IPS DF 6.9 (cell line): Measurements from ENCODE around the gene MAP3K5.

Experiments
- DNase-seq: peaks from one replicate; pipeline ENCODE4 v3.0.0-alpha.2; 2013; ENCODE audit warnings: low read depth, low spot score
- H3K27ac ChIP-seq: one replicate; pipeline ENCODE4 v1.5.1; 2013; ENCODE audit warnings: low read length, control low read depth
- H3K27me3 ChIP-seq: 2 replicates; pipeline ENCODE4 v1.6.1; 2013; ENCODE audit warnings: mild to moderate bottlenecking, low read length; ENCODE audit not compliant: control insufficient read depth, insufficient read depth
- H3K36me3 ChIP-seq: 2 replicates; pipeline ENCODE4 v1.6.1; 2013; ENCODE audit warnings: low read length; ENCODE audit not compliant: control insufficient read depth, insufficient read depth
- H3K4me1 ChIP-seq: 2 replicates; pipeline ENCODE4 v1.6.1; 2013; ENCODE audit warnings: low read length; ENCODE audit not compliant: control insufficient read depth, insufficient read depth
- H3K4me3 ChIP-seq: 2 replicates; pipeline ENCODE4 v1.5.1; 2013; ENCODE audit warnings: mild to moderate bottlenecking, low read length
- H3K9me3 ChIP-seq: 2 replicates; pipeline ENCODE4 v1.6.1; 2013; ENCODE audit warnings: low read length, inconsistent platforms; ENCODE audit not compliant: control insufficient read depth, insufficient read depth
- WGBS: extraction: QIAGEN DNeasy Blood & Tissue Kit; methylation state at CpG from one replicate; pipeline ENCODE4 v1.1.7; 2013; ENCODE audit warnings: mixed read lengths, missing lambda C conversion rate; ENCODE audit not compliant: insufficient read length, insufficient coverage; 5-methylcytosine and 5-hydroxymethylcytosine counted together

Gene MAP3K5

GRCh38 chr6:136660727-136661126, 131.6 kb downstream of the MAP3K5 start:
- no peak for DNase-seq
- Histone ChIP-seq H3K4me3 (no peak overlapping the region), H3K36me3 (no peaks in the 10 kb centered on the region), H3K4me1 (no peaks in the 10 kb centered on the region), H3K27me3 (no peaks in the 10 kb centered on the region), H3K9me3 (no peaks in the 10 kb centered on the region), H3K27ac (no peak overlapping the region)
- WGBS: no CpG with 5 or more reads among the region's 1 CpG

- Histone ChIP-seq H3K4me3 (no peak overlapping the region), H3K4me1 (no peaks in the 10 kb centered on the region), H3K9me3 (no peaks in the 10 kb centered on the region), H3K27me3 (no peaks in the 10 kb centered on the region), H3K36me3 (no peaks in the 10 kb centered on the region), H3K27ac (no peak overlapping the region)
- WGBS: no CpG with 5 or more reads among the region's 6 CpGs
- no peak for DNase-seq
These were observed 132.2 kb downstream of the MAP3K5 start for GRCh38 chr6:136659991-136660499.

- H3K4me1 ChIP-seq: no peaks in the 10 kb centered on the region
- H3K36me3 ChIP-seq: no peaks in the 10 kb centered on the region
- H3K27me3 ChIP-seq: no peaks in the 10 kb centered on the region
- no peak overlapping the region for H3K4me3 ChIP-seq
- H3K9me3 ChIP-seq: no peaks in the 10 kb centered on the region
- no peak overlapping the region for H3K27ac ChIP-seq
- DNase-seq: no peak
- WGBS: no CpG with 5 or more reads among the region's 2 CpGs
These were observed 133.6 kb downstream of the MAP3K5 start for GRCh38 chr6:136658711-136659110.

GRCh38 chr6:136657666-136658065, 134.6 kb downstream of the MAP3K5 start:
- Histone ChIP-seq H3K36me3 (no peaks in the 10 kb centered on the region), H3K27ac (no peak overlapping the region), H3K9me3 (no peaks in the 10 kb centered on the region), H3K4me1 (no peaks in the 10 kb centered on the region), H3K27me3 (no peaks in the 10 kb centered on the region), H3K4me3 (no peak overlapping the region)
- no peak for DNase-seq
- WGBS: no CpG with 5 or more reads among the region's 4 CpGs

- Histone ChIP-seq H3K4me1 (no peaks in the 10 kb centered on the region), H3K4me3 (no peak overlapping the region), H3K36me3 (no peaks in the 10 kb centered on the region), H3K9me3 (no peaks in the 10 kb centered on the region), H3K27me3 (no peaks in the 10 kb centered on the region), H3K27ac (no peak overlapping the region)
- no CpG with 5 or more reads among the region's 1 CpG for WGBS
- DNase-seq: no peak
These were observed 136.2 kb downstream of the MAP3K5 start for GRCh38 chr6:136656121-136656520.

GRCh38 chr6:136655239-136656014, 136.8 kb downstream of the MAP3K5 start:
- H3K9me3 ChIP-seq: no peaks in the 10 kb centered on the region
- no peaks in the 10 kb centered on the region for H3K27me3 ChIP-seq
- no CpG with 5 or more reads among the region's 6 CpGs for WGBS
- no peak overlapping the region for H3K4me3 ChIP-seq
- no peak for DNase-seq
- H3K27ac ChIP-seq: no peak overlapping the region
- no peaks in the 10 kb centered on the region for H3K4me1 ChIP-seq
- H3K36me3 ChIP-seq: no peaks in the 10 kb centered on the region

GRCh38 chr6:136654086-136654485, 138.2 kb downstream of the MAP3K5 start:
- H3K36me3 ChIP-seq: no peaks in the 10 kb centered on the region
- H3K9me3 ChIP-seq: no peaks in the 10 kb centered on the region
- H3K27me3 ChIP-seq: no peaks in the 10 kb centered on the region
- no peak overlapping the region for H3K4me3 ChIP-seq
- H3K4me1 ChIP-seq: no peaks in the 10 kb centered on the region
- no peak overlapping the region for H3K27ac ChIP-seq
- no peak for DNase-seq
- WGBS: no CpG with 5 or more reads among the region's 2 CpGs

- Histone ChIP-seq H3K27me3 (no peaks in the 10 kb centered on the region), H3K4me1 (no peaks in the 10 kb centered on the region), H3K36me3 (no peaks in the 10 kb centered on the region), H3K27ac (no peak overlapping the region), H3K9me3 (no peaks in the 10 kb centered on the region), H3K4me3 (no peak overlapping the region)
- no peak for DNase-seq
These were observed 139.6 kb downstream of the MAP3K5 start for GRCh38 chr6:136652656-136653055.

- no peak for DNase-seq
- no peaks in the 10 kb centered on the region for H3K4me1 ChIP-seq
- H3K4me3 ChIP-seq: no peak overlapping the region
- no CpG with 5 or more reads among the region's 2 CpGs for WGBS
- H3K36me3 ChIP-seq: no peaks in the 10 kb centered on the region
- H3K27me3 ChIP-seq: no peaks in the 10 kb centered on the region
- no peak overlapping the region for H3K27ac ChIP-seq
- H3K9me3 ChIP-seq: no peaks in the 10 kb centered on the region
These were observed 140.3 kb downstream of the MAP3K5 start for GRCh38 chr6:136651982-136652381.

GRCh38 chr6:136647363-136647852, 144.9 kb downstream of the MAP3K5 start:
- H3K27me3 ChIP-seq: no peaks in the 10 kb centered on the region
- no peaks in the 10 kb centered on the region for H3K9me3 ChIP-seq
- WGBS: no CpG with 5 or more reads among the region's 9 CpGs
- no peak overlapping the region for H3K4me3 ChIP-seq
- no peak overlapping the region for H3K27ac ChIP-seq
- no peaks in the 10 kb centered on the region for H3K36me3 ChIP-seq
- no peaks in the 10 kb centered on the region for H3K4me1 ChIP-seq
- DNase-seq: no peak

- no peaks in the 10 kb centered on the region for H3K9me3 ChIP-seq
- no CpG with 5 or more reads among the region's 3 CpGs for whole genome bisulfite sequencing
- no peak overlapping the region for H3K27ac ChIP-seq
- no peaks in the 10 kb centered on the region for H3K36me3 ChIP-seq
- H3K4me3 ChIP-seq: no peak overlapping the region
- DNase-seq: no peak
- no peaks in the 10 kb centered on the region for H3K27me3 ChIP-seq
- H3K4me1 ChIP-seq: no peaks in the 10 kb centered on the region
These were observed 145.9 kb downstream of the MAP3K5 start for GRCh38 chr6:136646377-136646776.
